CD8-positive, alpha-beta memory T cell (primary cell): ENCODE measurements around the gene STIM1. TPM values are rescaled to one million over a fixed set of nuclear protein-coding genes. Genes with fewer than 3 reads are reported as not detected.

Experiments used
- CTCF ChIA-PET: fragments of 350-600 bp; sonication (Branson Sonifier 250); formaldehyde crosslinking; loops from one replicate; lab custom pipeline; 2021; ENCODE audit warnings: antibody characterized with exemption; lab: Charles Lee
- POLR2A ChIA-PET: fragments of 350-600 bp; sonication (Branson Sonifier 250); formaldehyde crosslinking; loops from one replicate; lab custom pipeline; 2021; ENCODE audit warnings: antibody characterized with exemption; lab: Charles Lee
- DNase-seq, 5 donors: peaks; one replicate each; pipeline versions ENCODE4 v3.0.0 to v3.0.0-alpha.2; 2020 to 2022; ENCODE audit warnings: mixed read lengths in 1 of 5
- H3K27ac ChIP-seq: one replicate; pipeline ENCODE4 v1.7.0; 2013; ENCODE audit warnings: low read depth, mild to moderate bottlenecking, low read length, moderate library complexity
- H3K27me3 ChIP-seq: 2 replicates; pipeline ENCODE4 v1.7.0; 2013; ENCODE audit warnings: low read length, mild to moderate bottlenecking; ENCODE audit not compliant: insufficient read depth, poor library complexity, severe bottlenecking
- H3K36me3 ChIP-seq: 2 replicates; pipeline ENCODE4 v1.7.0; 2013; ENCODE audit warnings: mild to moderate bottlenecking, low read length, moderate library complexity; ENCODE audit not compliant: insufficient read depth
- H3K4me1 ChIP-seq: 2 replicates; pipeline ENCODE4 v1.7.0; 2013; ENCODE audit warnings: mild to moderate bottlenecking, low read length, moderate library complexity; ENCODE audit not compliant: insufficient read depth
- H3K4me3 ChIP-seq: 2 replicates; pipeline ENCODE4 v1.7.0; 2013; ENCODE audit warnings: mild to moderate bottlenecking, low read length
- H3K9me3 ChIP-seq: 2 replicates; pipeline ENCODE4 v1.7.0; 2013; ENCODE audit warnings: mild to moderate bottlenecking, low read length
- H3K27ac Mint-ChIP-seq, 8 donors: one replicate each; pipeline ENCODE4 v1.8.0; 2020 to 2021; ENCODE audit warnings: mixed read lengths in 8 of 8, mild to moderate bottlenecking in 6 of 8, inconsistent platforms in 3 of 8, moderate library complexity in 3 of 8
- H3K27me3 Mint-ChIP-seq, 2 donors: one replicate each; pipeline ENCODE4 v1.8.0; 2020 to 2021; ENCODE audit warnings: mixed read lengths in 2 of 2, mild to moderate bottlenecking in 1 of 2, moderate library complexity in 1 of 2
- H3K36me3 Mint-ChIP-seq, 3 donors: one replicate each; pipeline ENCODE4 v1.8.0; 2020 to 2021; ENCODE audit warnings: mixed read lengths in 3 of 3, inconsistent platforms in 1 of 3, mild to moderate bottlenecking in 1 of 3
- H3K4me1 Mint-ChIP-seq, 3 donors: one replicate each; pipeline ENCODE4 v1.8.0; 2020 to 2021; ENCODE audit warnings: mixed read lengths in 3 of 3, inconsistent platforms in 1 of 3, mild to moderate bottlenecking in 1 of 3
- H3K4me3 Mint-ChIP-seq, 7 donors: one replicate each; pipeline ENCODE4 v1.8.0; 2020 to 2021; ENCODE audit warnings: mixed read lengths in 7 of 7, mild to moderate bottlenecking in 6 of 7, moderate library complexity in 4 of 7, inconsistent platforms in 2 of 7
- H3K9me3 Mint-ChIP-seq, 5 donors: one replicate each; pipeline ENCODE4 v1.8.0; 2020 to 2022; ENCODE audit warnings: mixed read lengths in 5 of 5, mild to moderate bottlenecking in 3 of 5, moderate library complexity in 2 of 5, inconsistent platforms in 1 of 5
- polyA plus RNA-seq: library from polyadenylated mRNA; unstranded; fragments of 300-500 nt; fragmentation: Illumina TruSeq; gene quantifications from one replicate; pipeline ENCODE4 v1.2.3, GENCODE V29; 2021
- total RNA-seq, 2 experiments: library from RNA; stranded (reverse); gene quantifications; one replicate each; pipeline ENCODE4 v1.2.3, GENCODE V29; 2021

The STIM1 gene
- total and polyA plus RNA-seq, 3 experiments from 2014 or later, result 43.8 to 46.0 (median 45.6) TPM

DNA sequence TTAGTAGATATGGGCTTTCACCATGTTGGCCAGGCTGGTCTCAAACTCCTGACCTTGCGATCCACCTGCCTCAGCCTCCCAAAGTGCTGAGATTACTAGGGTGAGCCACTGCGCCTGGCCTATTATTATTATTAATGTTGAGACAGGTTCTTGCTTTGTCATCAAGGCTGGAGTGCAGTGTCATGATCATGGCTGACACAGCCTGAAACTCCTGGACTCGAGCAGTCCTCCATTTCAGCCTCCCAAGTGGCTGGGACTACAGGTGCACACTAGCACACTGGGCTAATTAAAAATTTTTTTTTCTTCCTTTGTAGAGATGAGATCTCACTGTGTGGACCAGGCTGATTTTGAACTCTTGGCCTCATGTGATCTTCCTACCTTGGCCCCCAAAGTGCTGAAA, 102.0 kb downstream of the STIM1 start:
- Histone ChIP-seq H3K36me3 (no peaks in the 10 kb centered on the region), H3K9me3 (no peaks in the 10 kb centered on the region), H3K4me1 (peaks cover 71% of the 10 kb centered on the region), H3K4me3 (no peak overlapping the region), H3K27me3 (no peaks in the 10 kb centered on the region), H3K27ac (no peak overlapping the region)
- Mint-ChIP-seq H3K27me3 (no peaks in the 10 kb centered on the region), H3K36me3 (peaks cover 0 to 4% (median 2%) of the 10 kb centered on the region in 3 donors), H3K4me3 (peak overlapping the region in 1 of 7 donors; percentile 54), H3K27ac (peak overlapping the region in 1 of 8 donors; percentile 19), H3K9me3 (no peaks in the 10 kb centered on the region), H3K4me1 (peaks cover 67 to 94% (median 89%) of the 10 kb centered on the region in 3 donors)
- no peak for DNase-seq
- ChIA-PET POLR2A (no interaction called here), CTCF (interaction anchor here (2.7 kb wide), 1 partner anchor 103 kb away, joined by 15 read pairs; the partner anchor contains the start of gene STIM1)

DNA sequence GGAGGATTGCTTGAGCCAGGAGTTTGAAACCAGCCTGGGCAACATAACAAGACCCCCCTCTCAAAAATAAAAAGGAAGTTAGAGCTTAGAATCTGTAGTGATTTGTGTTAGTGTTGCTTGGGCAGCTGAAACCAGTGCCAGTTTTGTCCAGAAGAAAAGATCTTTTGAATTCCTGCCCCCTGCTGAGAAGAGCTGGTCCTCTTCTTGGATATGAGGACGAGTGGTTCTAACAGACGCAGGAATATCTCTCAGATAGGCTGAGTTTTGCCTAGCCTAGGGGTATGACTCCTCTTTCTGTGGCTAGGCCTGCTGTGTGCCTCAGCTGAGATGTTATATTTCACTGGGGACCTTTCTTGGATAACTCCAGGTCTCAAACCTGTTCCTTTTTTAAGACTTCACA, 102.8 kb downstream of the STIM1 start:
- DNase-seq, result no peak
- Histone ChIP-seq H3K27ac (no peak overlapping the region), H3K36me3 (no peaks in the 10 kb centered on the region), H3K9me3 (no peaks in the 10 kb centered on the region), H3K4me3 (no peak overlapping the region), H3K27me3 (no peaks in the 10 kb centered on the region), H3K4me1 (peaks cover 66% of the 10 kb centered on the region)
- H3K36me3 Mint-ChIP-seq, result peaks cover 0 to 4% (median 2%) of the 10 kb centered on the region in 3 donors
- H3K4me3 Mint-ChIP-seq, result no peak overlapping the region
- ChIA-PET POLR2A (interaction anchor here (0.5 kb wide), 1 partner anchor 12 kb away, joined by 3 read pairs; no protein-coding TSS in a partner anchor), CTCF (interaction anchor here (1.3 to 2.7 kb wide), 2 partner anchors 16 to 103 kb away, joined by 5 to 15 read pairs; partner anchors contain the start of gene STIM1)
- H3K9me3 Mint-ChIP-seq, result no peaks in the 10 kb centered on the region
- no peaks in the 10 kb centered on the region for H3K27me3 Mint-ChIP-seq
- H3K4me1 Mint-ChIP-seq, result peaks cover 64 to 94% (median 89%) of the 10 kb centered on the region in 3 donors
- H3K27ac Mint-ChIP-seq, result peak overlapping the region in 1 of 8 donors; percentile 18

DNA sequence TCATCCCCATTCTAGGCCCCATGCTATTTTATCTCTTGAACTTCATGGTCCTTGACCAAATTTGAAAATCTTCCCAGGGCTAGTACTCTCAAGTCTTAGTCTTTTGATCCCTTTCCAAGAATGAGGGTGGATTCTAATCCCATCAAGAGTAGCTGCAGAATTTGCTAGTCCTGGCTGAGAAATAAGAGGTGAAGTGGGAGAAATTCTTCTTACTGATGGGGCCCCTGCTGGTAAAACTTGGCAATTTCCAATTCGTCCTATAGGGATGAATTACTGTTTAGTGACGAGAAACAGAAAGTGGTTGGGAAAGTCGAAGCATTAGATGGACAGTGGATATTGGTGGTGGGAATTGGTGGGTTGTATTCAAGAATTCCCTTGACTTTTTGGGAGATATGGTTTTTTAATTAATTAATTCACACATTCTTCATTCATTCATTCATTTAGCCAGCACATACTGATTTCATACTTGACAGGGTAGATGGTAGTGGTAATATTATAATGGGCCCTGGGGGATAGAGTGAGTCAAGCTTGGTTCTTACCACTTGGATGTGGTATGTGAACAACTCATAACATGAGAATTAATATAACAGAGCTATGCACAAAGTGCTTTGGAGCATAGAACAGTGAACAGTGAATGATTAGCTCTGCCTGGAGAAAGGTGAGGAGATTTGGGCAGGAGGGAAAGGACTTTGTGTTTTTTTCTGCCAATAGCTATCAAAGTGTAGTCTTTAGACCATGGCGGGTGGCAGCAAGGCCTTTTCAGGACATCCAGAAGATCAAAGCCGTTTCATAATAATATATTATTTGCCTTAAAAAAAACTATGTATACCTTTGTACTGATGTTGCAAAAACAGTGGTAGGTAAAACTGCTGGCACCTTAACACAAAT, 103.8 kb downstream of the STIM1 start:
- no peaks in the 10 kb centered on the region for H3K27me3 ChIP-seq
- peaks cover 66% of the 10 kb centered on the region for H3K4me1 ChIP-seq
- no peaks in the 10 kb centered on the region for H3K9me3 Mint-ChIP-seq
- H3K27ac Mint-ChIP-seq, result peak overlapping the region in 6 of 8 donors; percentile 0 to 41 (median 12)
- H3K36me3 Mint-ChIP-seq, result peaks cover 0 to 4% (median 2%) of the 10 kb centered on the region in 3 donors
- H3K27ac ChIP-seq, result no peak overlapping the region
- CTCF ChIA-PET, result interaction anchor here (1.3 to 2.7 kb wide), 2 partner anchors 17 to 104 kb away, joined by 5 to 15 read pairs; partner anchors contain the start of gene STIM1
- no peaks in the 10 kb centered on the region for H3K27me3 Mint-ChIP-seq
- peak overlapping the region in 1 of 7 donors; percentile 16 for H3K4me3 Mint-ChIP-seq
- no peaks in the 10 kb centered on the region for H3K9me3 ChIP-seq
- DNase-seq, result no peak
- no peaks in the 10 kb centered on the region for H3K36me3 ChIP-seq
- no peak overlapping the region for H3K4me3 ChIP-seq
- POLR2A ChIA-PET, result no interaction called here
- H3K4me1 Mint-ChIP-seq, result peaks cover 64 to 94% (median 89%) of the 10 kb centered on the region in 3 donors

DNA sequence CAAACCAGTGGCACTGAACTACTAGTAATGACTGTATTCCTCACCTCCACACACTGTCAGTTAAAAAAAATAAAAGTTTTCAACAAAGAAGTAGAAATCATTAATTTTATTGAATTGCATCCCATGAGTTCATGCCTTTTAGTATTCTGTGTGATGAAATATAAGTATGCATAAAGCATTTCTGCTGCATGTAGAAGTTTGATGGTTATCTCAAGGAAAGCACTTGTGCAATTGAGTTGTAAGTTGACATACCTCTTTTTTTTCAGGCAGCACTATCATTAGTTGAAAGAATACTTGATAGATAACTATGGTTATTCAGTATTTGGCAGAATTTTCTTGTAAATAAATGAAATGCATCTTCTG, 104.4 kb downstream of the STIM1 start:
- DNase-seq, result no peak
- ChIA-PET CTCF (interaction anchor here (2.7 kb wide), 1 partner anchor 105 kb away, joined by 15 read pairs; the partner anchor contains the start of gene STIM1), POLR2A (no interaction called here)
- Mint-ChIP-seq H3K27ac (peak overlapping the region in 3 of 8 donors; percentile 0 to 18 (median 5)), H3K9me3 (no peaks in the 10 kb centered on the region), H3K27me3 (no peaks in the 10 kb centered on the region), H3K36me3 (peaks cover 0 to 4% (median 2%) of the 10 kb centered on the region in 3 donors), H3K4me1 (peaks cover 58 to 90% (median 84%) of the 10 kb centered on the region in 3 donors), H3K4me3 (no peak overlapping the region)
- no peaks in the 10 kb centered on the region for H3K27me3 ChIP-seq
- peaks cover 62% of the 10 kb centered on the region for H3K4me1 ChIP-seq
- H3K27ac ChIP-seq, result no peak overlapping the region
- H3K4me3 ChIP-seq, result no peak overlapping the region
- H3K36me3 ChIP-seq, result no peaks in the 10 kb centered on the region
- no peaks in the 10 kb centered on the region for H3K9me3 ChIP-seq

DNA sequence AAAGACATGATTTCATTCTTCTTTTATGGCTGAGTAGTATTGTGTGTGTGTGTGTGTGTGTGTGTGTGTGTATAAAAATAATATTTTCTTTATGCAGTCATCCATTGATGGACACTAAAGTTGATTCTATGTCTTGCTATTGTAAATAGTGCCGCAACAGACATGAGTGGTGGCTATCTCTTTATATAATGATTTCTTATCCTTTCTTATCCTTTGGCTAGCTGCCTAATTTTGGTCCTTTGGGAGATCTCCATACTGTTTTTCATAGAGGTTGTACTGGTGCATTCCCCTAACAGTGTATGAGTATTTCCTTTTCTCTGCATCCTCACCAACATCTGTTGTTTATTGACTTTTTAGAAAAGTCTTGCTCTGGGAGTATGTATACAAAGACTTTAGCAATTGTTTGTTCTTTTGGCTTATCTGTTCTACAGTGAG, 107.0 kb downstream of the STIM1 start:
- no peak overlapping the region for H3K4me3 Mint-ChIP-seq
- H3K4me1 Mint-ChIP-seq, result peaks cover 61 to 91% (median 83%) of the 10 kb centered on the region in 3 donors
- peak overlapping the region in 1 of 8 donors; percentile 15 for H3K27ac Mint-ChIP-seq
- H3K27me3 Mint-ChIP-seq, result no peaks in the 10 kb centered on the region
- Histone ChIP-seq H3K9me3 (no peaks in the 10 kb centered on the region), H3K4me1 (peaks cover 59% of the 10 kb centered on the region), H3K27me3 (no peaks in the 10 kb centered on the region), H3K27ac (no peak overlapping the region), H3K4me3 (no peak overlapping the region), H3K36me3 (peaks cover under 1% of the 10 kb centered on the region)
- no peak for DNase-seq
- no peaks in the 10 kb centered on the region for H3K9me3 Mint-ChIP-seq
- ChIA-PET CTCF (interaction anchor here (2.9 kb wide), 1 partner anchor 108 kb away, joined by 8 read pairs; the partner anchor contains the start of gene STIM1), POLR2A (no interaction called here)
- H3K36me3 Mint-ChIP-seq, result peaks cover 0 to 13% (median 2%) of the 10 kb centered on the region in 3 donors

DNA sequence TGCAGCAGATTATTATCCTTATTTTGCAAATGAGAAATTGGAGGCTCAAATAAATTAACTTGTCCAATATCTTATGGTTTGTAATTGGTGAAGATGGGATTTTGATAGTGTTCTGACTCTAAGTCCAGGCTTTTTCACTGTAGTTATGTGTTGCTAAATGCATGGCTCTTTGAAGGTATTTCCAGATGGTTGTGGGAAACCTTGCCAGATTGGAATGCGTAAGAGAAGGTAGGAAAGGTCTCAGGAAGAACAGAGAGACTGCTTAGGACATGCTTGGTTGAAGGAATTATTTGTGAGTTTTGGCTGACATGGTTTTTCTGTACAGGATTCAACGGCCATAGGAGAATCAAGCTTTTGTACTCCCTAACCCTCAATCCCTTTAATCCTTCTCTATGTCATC, 108.6 kb downstream of the STIM1 start:
- peaks cover 74 to 91% (median 86%) of the 10 kb centered on the region in 3 donors for H3K4me1 Mint-ChIP-seq
- Histone ChIP-seq H3K27me3 (no peaks in the 10 kb centered on the region), H3K27ac (no peak overlapping the region), H3K4me1 (peaks cover 62% of the 10 kb centered on the region), H3K36me3 (peaks cover 4% of the 10 kb centered on the region), H3K9me3 (no peaks in the 10 kb centered on the region), H3K4me3 (no peak overlapping the region)
- H3K36me3 Mint-ChIP-seq, result peaks cover 6 to 24% (median 10%) of the 10 kb centered on the region in 3 donors
- no peaks in the 10 kb centered on the region for H3K9me3 Mint-ChIP-seq
- H3K27ac Mint-ChIP-seq, result peak overlapping the region in 2 of 8 donors; percentile 11 to 30
- H3K27me3 Mint-ChIP-seq, result no peaks in the 10 kb centered on the region
- POLR2A ChIA-PET, result interaction anchor here (0.6 kb wide), 1 partner anchor 87 kb away, joined by 4 read pairs; no protein-coding TSS in a partner anchor
- DNase-seq, result no peak
- CTCF ChIA-PET, result interaction anchor here (2.5 kb wide), 1 partner anchor 109 kb away, joined by 11 read pairs; the partner anchor contains the start of gene STIM1
- no peak overlapping the region for H3K4me3 Mint-ChIP-seq

DNA sequence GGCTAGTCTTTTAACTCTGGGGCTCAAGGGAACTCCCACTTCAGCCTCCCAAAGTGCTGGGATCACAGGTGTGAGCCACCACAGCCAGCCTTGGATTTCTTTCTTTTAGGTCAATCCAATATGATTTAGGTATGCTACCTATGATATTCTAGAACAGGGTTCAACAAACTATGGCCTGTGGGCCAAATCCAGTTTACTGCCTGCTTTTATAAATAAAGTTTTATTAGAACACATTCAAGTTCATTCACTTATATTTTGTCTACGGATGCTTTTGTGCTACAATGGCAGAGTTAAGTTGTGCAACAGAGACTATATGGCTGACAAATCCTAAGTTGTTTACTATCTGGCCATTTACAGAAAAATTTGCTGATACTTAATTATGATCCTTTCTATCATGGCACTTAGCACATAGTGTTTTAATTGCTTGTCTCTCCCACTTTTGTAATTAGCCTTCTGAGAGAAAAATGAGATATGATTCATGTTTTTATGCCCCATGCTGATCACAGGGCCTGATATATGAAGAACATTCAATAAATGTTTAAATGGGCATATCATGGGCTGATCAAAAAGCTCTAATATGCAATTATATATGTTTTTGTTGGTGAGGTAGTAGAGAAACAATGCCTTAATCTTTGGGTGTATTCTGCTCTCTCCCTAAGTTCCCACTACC, 109.6 kb downstream of the STIM1 start:
- peaks cover 76 to 91% (median 86%) of the 10 kb centered on the region in 3 donors for H3K4me1 Mint-ChIP-seq

More for the DNA sequence above, 109.6 kb downstream of the STIM1 start:
- H3K4me3 ChIP-seq, result no peak overlapping the region
- H3K27ac Mint-ChIP-seq, result peak overlapping the region in 1 of 8 donors; percentile 5
- H3K9me3 Mint-ChIP-seq, result no peaks in the 10 kb centered on the region
- H3K36me3 Mint-ChIP-seq, result peaks cover 6 to 30% (median 11%) of the 10 kb centered on the region in 3 donors
- ChIA-PET CTCF (interaction anchor here (2.5 kb wide), 1 partner anchor 110 kb away, joined by 11 read pairs; the partner anchor contains the start of gene STIM1), POLR2A (interaction anchor here (1.0 kb wide), 1 partner anchor 121 kb away, joined by 4 read pairs; no protein-coding TSS in a partner anchor)
- H3K36me3 ChIP-seq, result peaks cover 6% of the 10 kb centered on the region
- no peak overlapping the region for H3K4me3 Mint-ChIP-seq
- H3K4me1 ChIP-seq, result peaks cover 63% of the 10 kb centered on the region
- DNase-seq, result no peak
- H3K27me3 ChIP-seq, result no peaks in the 10 kb centered on the region
- H3K27ac ChIP-seq, result peak overlapping the region; percentile 32
- no peaks in the 10 kb centered on the region for H3K27me3 Mint-ChIP-seq
- H3K9me3 ChIP-seq, result no peaks in the 10 kb centered on the region
